Keratinocyte (primary cell): ENCODE results near the gene DAPK1. TPM values are rescaled to one million over a fixed set of nuclear protein-coding genes. Genes with fewer than 3 reads are reported as not detected.

Experiments
- DNase-seq: peaks from one replicate; pipeline ENCODE4 v3.0.0-alpha.2; 2011; ENCODE audit warnings: low read depth, missing footprints, low spot score
- FAIRE-seq: peaks from 2 replicates; lab custom pipeline; 2011; peaks lifted over from hg19 to GRCh38; lab: Jason Lieb, UNC
- H2AFZ ChIP-seq: 2 replicates; pipeline ENCODE4 v1.6.0; 2012; ENCODE audit warnings: low read length, control low read depth, inconsistent platforms; ENCODE audit not compliant: control insufficient read depth
- H3K27ac ChIP-seq: 2 replicates; pipeline ENCODE4 v1.5.1; 2011; ENCODE audit warnings: low read length; ENCODE audit not compliant: control insufficient read depth, insufficient read depth
- H3K27me3 ChIP-seq: 3 replicates; pipeline ENCODE4 v1.6.0; 2011; ENCODE audit warnings: low read length; ENCODE audit not compliant: control insufficient read depth, insufficient read depth; ENCODE audit errors: extremely low read depth
- H3K36me3 ChIP-seq, 2 experiments: 2 replicates in 1 of 2; 3 replicates in 1 of 2; pipeline ENCODE4 v1.5.1; 2011; ENCODE audit warnings: low read length in 2 of 2, mild to moderate bottlenecking in 1 of 2; ENCODE audit not compliant: control insufficient read depth in 2 of 2, insufficient read depth in 2 of 2; ENCODE audit errors: extremely low read depth in 1 of 2
- H3K4me1 ChIP-seq: 3 replicates; pipeline ENCODE4 v1.5.1; 2011; ENCODE audit warnings: low read length; ENCODE audit not compliant: control insufficient read depth, insufficient read depth; ENCODE audit errors: extremely low read depth
- H3K4me2 ChIP-seq: 3 replicates; pipeline ENCODE4 v1.6.0; 2011; ENCODE audit warnings: low read depth, low read length; ENCODE audit not compliant: control insufficient read depth, insufficient read depth; ENCODE audit errors: extremely low read depth
- H3K4me3 ChIP-seq, 3 experiments: fragments of 200-600 bp in 1 of 3; sonication (generic) in 1 of 3; 2 replicates in 2 of 3; 3 replicates in 1 of 3; pipeline ENCODE4 v1.5.1; 2011 to 2016; ENCODE audit warnings: low read length in 3 of 3, mild to moderate bottlenecking in 3 of 3, control low read depth in 2 of 3, inconsistent platforms in 1 of 3, low read depth in 1 of 3, mixed read lengths in 1 of 3, mixed run types in 1 of 3, moderate library complexity in 1 of 3; ENCODE audit not compliant: control insufficient read depth in 2 of 3, insufficient read depth in 2 of 3; ENCODE audit errors: extremely low read depth in 1 of 3
- H3K79me2 ChIP-seq: 2 replicates; pipeline ENCODE4 v1.6.0; 2012; ENCODE audit warnings: low read length; ENCODE audit not compliant: control insufficient read depth, insufficient read depth
- H3K9ac ChIP-seq: 3 replicates; pipeline ENCODE4 v1.6.0; 2011; ENCODE audit warnings: low read length; ENCODE audit not compliant: control insufficient read depth, insufficient read depth; ENCODE audit errors: extremely low read depth
- H3K9me1 ChIP-seq: 3 replicates; pipeline ENCODE4 v1.6.0; 2011; ENCODE audit warnings: low read length; ENCODE audit not compliant: control insufficient read depth, insufficient read depth; ENCODE audit errors: extremely low read depth
- H3K9me3 ChIP-seq: 2 replicates; pipeline ENCODE4 v1.5.1; 2012; ENCODE audit warnings: low read depth, low read length; ENCODE audit not compliant: control insufficient read depth
- H4K20me1 ChIP-seq: 3 replicates; pipeline ENCODE4 v1.6.0; 2011; ENCODE audit warnings: low read length; ENCODE audit not compliant: control insufficient read depth, insufficient read depth; ENCODE audit errors: extremely low read depth
- CTCF ChIP-seq, 3 experiments: IDR thresholded peaks in 1 of 3; conservative IDR thresholded peaks in 1 of 3; optimal IDR thresholded peaks in 1 of 3; 2 replicates in 2 of 3; 3 replicates in 1 of 3; pipeline versions ENCODE3 to v1.5.1; 2011; ENCODE audit warnings: low read length in 3 of 3, mild to moderate bottlenecking in 3 of 3, moderate library complexity in 2 of 3, control low read depth in 1 of 3, inconsistent platforms in 1 of 3; ENCODE audit not compliant: insufficient read depth in 2 of 3; ENCODE audit errors: extremely low read depth in 1 of 3
- EZH2 ChIP-seq: IDR thresholded peaks from one replicate; pipeline ENCODE4 v1.6.1; 2012; ENCODE audit warnings: inconsistent platforms, mild to moderate bottlenecking, low read length, moderate library complexity
- dilution Hi-C: fragments of 300-500 bp; cut with MboI; formaldehyde crosslinking; loops from one replicate; pipeline ENCODE4 v1.7.0; 2020; ENCODE audit warnings: low sequenced_read_pairs; ENCODE audit not compliant: extremely low pct_ligation_motif_present
- polyA plus RNA-seq, 5 experiments: library from polyadenylated mRNA; depleted of rRNA in 3 of 5; stranded (reverse) in 3 of 5; stranded (forward) in 1 of 5; unstranded in 1 of 5; fragments of >200 nt; gene quantifications; 1 replicate in 1 of 5; 2 replicates in 3 of 5; 3 replicates in 1 of 5; pipeline versions ENCODE4 v1.2.1 to v1.2.3, GENCODE V29; 2011 to 2012; ENCODE audit warnings: missing spikeins in 2 of 5, low read depth in 1 of 5, low replicate concordance in 1 of 5

DAPK1 gene
- polyA plus RNA-seq, 1 donor (not counting 4 experiments of a cell fraction or from before 2014, with no cell fraction given): 2.8 TPM

- H3K9ac ChIP-seq: no peak overlapping the region
- TF ChIP-seq CTCF (optimal IDR thresholded peaks at IDR 0.05 in 1 of 3, IDR thresholded peaks at IDR 0.05 in 1 of 3, conservative IDR thresholded peaks at IDR 0.05 in 1 of 3; ENCODE audit: extremely low read depth in 1 of 3, insufficient read depth in 2 of 3, low read length in 3 of 3): no peak
- TF ChIP-seq EZH2: no peak
- no peak overlapping the region for H3K27ac ChIP-seq
- H3K27me3 ChIP-seq: no peaks in the 10 kb centered on the region
- H3K4me1 ChIP-seq: no peaks in the 10 kb centered on the region
- peaks cover 3 to 26% of the 10 kb centered on the region in 2 experiments for H3K36me3 ChIP-seq
- no peaks in the 10 kb centered on the region for H3K9me3 ChIP-seq
- no peaks in the 10 kb centered on the region for H3K79me2 ChIP-seq
- no peaks in the 10 kb centered on the region for H3K9me1 ChIP-seq
- no peak overlapping the region for H3K4me3 ChIP-seq
- H4K20me1 ChIP-seq: no peaks in the 10 kb centered on the region
- no peak for DNase-seq
- FAIRE-seq: no peak
- no peak overlapping the region for H3K4me2 ChIP-seq
- no peak overlapping the region for H2AFZ ChIP-seq
- dilution Hi-C loops: no loop called here
These were observed 231.6 kb downstream of the DAPK1 start for GRCh38 chr9:87729246-87729645.

- H3K4me3 ChIP-seq: no peak overlapping the region
- H3K4me2 ChIP-seq: no peak overlapping the region
- no peak for DNase-seq
- H2AFZ ChIP-seq: no peak overlapping the region
- no peaks in the 10 kb centered on the region for H3K9me1 ChIP-seq
- FAIRE-seq: no peak
- H3K27ac ChIP-seq: no peak overlapping the region
- H3K4me1 ChIP-seq: no peaks in the 10 kb centered on the region
- TF ChIP-seq CTCF (optimal IDR thresholded peaks at IDR 0.05 in 1 of 3, IDR thresholded peaks at IDR 0.05 in 1 of 3, conservative IDR thresholded peaks at IDR 0.05 in 1 of 3; ENCODE audit: extremely low read depth in 1 of 3, insufficient read depth in 2 of 3, low read length in 3 of 3) (no peak), EZH2 (no peak)
- H3K36me3 ChIP-seq: peaks cover 3 to 26% of the 10 kb centered on the region in 2 experiments
- no peak overlapping the region for H3K9ac ChIP-seq
- H3K27me3 ChIP-seq: no peaks in the 10 kb centered on the region
- dilution Hi-C loops: no loop called here
- no peaks in the 10 kb centered on the region for H3K79me2 ChIP-seq
- no peaks in the 10 kb centered on the region for H4K20me1 ChIP-seq
- no peaks in the 10 kb centered on the region for H3K9me3 ChIP-seq
These were observed 233.7 kb downstream of the DAPK1 start for GRCh38 chr9:87731321-87731720.
